GM21619 (cell line): ENCODE measurements around the gene SMAP2.

Experiments
- ATAC-seq: cut with Tn5 transposase; IDR thresholded peaks from one replicate; pipeline ENCODE4 v1.9.1; 2021; ENCODE audit not compliant: unreplicated experiment

The SMAP2 gene

DNA sequence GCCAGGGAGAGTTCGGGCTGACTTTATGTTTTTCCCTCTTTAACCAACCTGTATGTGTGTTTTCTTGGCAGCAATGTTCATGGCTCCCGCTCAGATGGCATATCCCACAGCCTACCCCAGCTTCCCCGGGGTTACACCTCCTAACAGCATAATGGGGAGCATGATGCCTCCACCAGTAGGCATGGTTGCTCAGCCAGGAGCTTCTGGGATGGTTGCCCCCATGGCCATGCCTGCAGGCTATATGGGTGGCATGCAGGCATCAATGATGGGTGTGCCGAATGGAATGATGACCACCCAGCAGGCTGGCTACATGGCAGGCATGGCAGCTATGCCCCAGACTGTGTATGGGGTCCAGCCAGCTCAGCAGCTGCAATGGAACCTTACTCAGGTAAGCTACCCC is 43.2 kb downstream of the SMAP2 start:
- no peak for ATAC-seq

GRCh38 chr1:40421431-40422384 is 48.2 kb downstream of the SMAP2 start:
- no peak for ATAC-seq

GRCh38 chr1:40422630-40423263 is 49.2 kb downstream of the SMAP2 start:
- no peak for ATAC-seq

GRCh38 chr1:40423264-40423642 is 49.7 kb downstream of the SMAP2 start:
- ATAC-seq, result no peak

- no peak for ATAC-seq
These were observed 50.6 kb downstream of the SMAP2 start for GRCh38 chr1:40423951-40424618.

GRCh38 chr1:40425198-40425597 is 51.7 kb downstream of the SMAP2 start:
- no peak for ATAC-seq

- no peak for ATAC-seq
These were observed 57.9 kb downstream of the SMAP2 start for GRCh38 chr1:40431385-40431784.

DNA sequence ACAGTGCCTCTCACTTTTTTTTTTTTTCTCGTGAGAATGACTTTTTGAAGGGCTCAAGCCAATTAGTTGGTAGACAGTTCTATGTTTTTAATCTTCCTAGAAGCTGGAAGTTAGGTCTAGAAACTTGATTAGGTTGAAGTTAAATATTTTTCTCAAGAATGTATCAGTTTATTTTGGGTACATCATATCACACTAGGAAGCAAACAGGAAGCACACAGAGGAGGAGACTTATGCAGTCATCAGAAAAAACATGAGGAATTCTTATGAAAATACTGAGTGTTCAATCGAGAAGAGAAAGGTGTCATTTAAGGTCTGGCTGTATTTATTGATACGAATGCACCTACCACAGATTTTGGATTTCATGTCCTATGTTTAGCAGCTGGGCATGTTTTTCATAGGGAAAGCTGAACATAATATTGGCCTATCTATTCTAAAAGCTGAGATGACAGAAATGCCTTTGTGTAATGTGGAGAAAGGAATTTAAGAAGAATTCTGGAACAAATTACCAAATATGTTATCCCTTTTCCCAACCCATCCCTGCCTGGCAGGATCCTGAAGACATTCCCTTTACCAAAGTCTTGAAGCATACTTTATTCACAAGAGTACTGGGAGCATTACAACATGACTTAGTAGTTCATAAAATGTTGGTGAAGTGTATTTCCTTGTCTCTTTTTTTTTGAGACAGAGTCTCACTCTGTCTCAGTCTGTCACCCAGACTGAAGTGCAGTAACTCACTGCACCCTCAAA is 59.3 kb downstream of the SMAP2 start:
- ATAC-seq, result no peak

GRCh38 chr1:40435471-40435870 is 61.9 kb downstream of the SMAP2 start:
- no peak for ATAC-seq

DNA sequence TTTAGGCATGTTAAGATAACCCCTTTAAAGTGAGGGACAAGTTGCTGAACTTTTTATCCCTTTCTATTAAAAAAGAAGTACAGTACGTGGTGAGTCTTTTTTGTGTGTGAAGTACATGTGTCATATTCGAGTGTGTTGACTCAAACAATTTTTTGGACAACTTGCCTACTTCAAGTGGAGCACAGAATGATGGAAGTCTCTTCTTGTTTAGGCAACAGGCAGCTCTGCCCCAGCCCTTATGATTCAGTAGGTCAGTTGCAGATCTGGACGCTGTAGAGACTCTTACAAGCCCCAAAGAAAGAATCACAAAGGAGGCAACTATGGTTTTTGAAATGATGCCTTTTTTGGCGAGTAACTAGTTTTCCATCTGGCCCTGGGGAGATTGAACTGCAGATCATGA is 62.3 kb downstream of the SMAP2 start:
- ATAC-seq, result no peak

GRCh38 chr1:40438391-40439015 is 65.0 kb downstream of the SMAP2 start:
- ATAC-seq, result no peak

DNA sequence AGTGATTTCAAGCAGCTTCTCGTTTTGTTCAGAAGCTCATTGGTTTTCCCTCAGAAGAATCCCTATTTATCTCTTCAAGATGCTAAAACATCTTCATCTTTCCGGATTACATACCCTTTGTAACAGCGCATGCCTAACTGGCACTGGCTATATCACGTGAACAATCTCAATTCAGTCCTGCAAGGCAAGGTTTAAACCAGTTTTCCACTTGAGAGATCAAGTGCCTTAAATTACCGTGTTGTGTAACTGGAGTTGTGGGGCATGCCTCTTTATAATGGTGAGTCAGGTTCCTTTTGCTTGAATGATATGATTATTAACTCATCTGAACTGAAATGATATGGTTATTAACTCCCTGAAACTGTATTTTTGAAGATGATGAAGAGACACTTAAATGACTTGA is 65.7 kb downstream of the SMAP2 start:
- ATAC-seq, result no peak

DNA sequence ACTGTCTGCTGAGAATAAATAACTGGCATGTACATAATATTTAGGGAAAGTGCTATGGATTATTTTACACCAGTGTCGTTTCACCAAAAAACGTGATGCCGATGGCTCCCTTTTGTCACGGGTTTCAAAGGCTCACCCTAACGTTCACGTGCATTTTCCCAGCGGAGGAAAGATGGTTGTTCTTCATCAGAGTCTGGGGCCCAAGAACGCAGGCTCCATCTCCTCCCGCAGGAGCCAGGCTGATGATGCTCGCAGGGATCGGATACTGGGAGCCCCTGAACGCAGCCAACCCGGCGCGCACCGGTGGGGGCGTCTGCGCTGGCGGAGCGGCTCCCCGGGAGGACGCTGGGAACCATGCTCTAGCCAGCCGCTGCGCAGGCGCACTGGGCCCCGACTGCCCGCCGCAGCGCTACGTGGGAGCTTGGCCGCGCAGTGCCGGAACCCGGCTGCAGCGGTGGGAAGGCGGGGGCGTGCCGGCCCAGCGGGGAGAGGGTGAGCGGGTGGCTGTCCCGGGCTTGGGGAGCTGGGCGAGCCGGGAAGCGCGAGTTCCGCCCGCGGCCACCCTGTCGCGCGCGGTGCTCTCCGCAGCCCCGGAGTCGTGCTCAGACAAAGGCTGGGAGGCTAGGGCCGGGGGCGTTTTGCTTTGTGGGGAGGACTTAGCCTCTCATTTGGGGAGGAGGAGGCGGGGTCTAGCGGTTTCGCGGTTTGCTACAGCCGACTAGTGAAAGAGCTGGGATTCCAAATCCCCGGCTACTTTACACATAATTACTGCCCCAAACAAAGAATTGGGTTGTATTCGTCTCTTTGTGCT is 76.4 kb downstream of the SMAP2 start, which contains the start of gene ZFP69B:
Gene ZFP69B (plus strand): TSS at position 793 of the 811 bp plus-strand sequence. CDS start 486 bp downstream, outside the sequence.
- peak; percentile 72 for ATAC-seq

- ATAC-seq, result peak; percentile 33
These were observed 77.1 kb downstream of the SMAP2 start for GRCh38 chr1:40450495-40451237.

DNA sequence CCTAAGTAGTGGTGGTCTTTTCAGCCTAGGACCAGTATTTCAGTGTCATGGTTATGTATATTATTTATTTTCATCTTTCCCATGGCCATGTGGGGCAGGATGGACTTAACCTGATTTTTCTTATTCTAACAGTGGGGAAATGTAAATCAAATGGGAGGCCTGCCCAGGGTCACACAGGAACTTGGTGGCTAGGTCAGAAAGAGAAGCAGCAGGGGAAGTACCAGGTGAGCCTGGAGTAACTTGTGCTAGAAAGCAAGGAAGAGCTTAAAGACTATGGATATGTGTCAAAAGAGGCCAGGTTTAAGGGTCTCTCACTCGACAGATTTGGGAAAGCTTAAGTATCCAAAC is 77.7 kb downstream of the SMAP2 start:
- ATAC-seq, result no peak

DNA sequence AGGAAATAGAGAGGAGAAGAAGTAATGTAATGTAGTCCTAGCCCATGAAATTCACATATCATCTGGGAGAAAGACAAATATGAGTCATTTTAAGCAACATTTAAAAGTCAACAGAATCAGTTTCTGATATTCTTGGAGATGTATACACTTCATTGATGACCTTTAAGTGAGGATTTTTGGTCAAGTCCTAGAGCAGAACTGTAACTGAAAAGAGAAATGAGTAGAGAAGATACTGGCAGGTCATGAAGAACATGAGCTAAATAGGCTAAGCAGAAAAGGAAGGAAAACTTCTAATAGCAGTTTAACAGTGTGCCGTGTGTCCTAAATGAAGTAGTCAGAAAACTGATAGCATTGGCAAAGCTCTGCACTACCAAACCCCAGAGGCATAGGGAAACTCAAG is 81.3 kb downstream of the SMAP2 start:
- ATAC-seq, result no peak

GRCh38 chr1:40462956-40463590 is 89.5 kb downstream of the SMAP2 start:
- ATAC-seq, result no peak

- no peak for ATAC-seq
These were observed 95.8 kb downstream of the SMAP2 start for GRCh38 chr1:40469327-40469726.
